HG03439 (cell line): Measurements from ENCODE around the gene FAM241B.

Experiments used
- ATAC-seq: cut with Tn5 transposase; IDR thresholded peaks from one replicate; pipeline ENCODE4 v1.9.1; 2021; ENCODE audit warnings: mild to moderate bottlenecking, moderate library complexity; ENCODE audit not compliant: unreplicated experiment

FAM241B gene

GRCh38 chr10:69633673-69634635, 3.9 kb downstream of the FAM241B start:
- no peak for ATAC-seq

GRCh38 chr10:69634759-69635425, 4.8 kb downstream of the FAM241B start:
- ATAC-seq = no peak

- ATAC-seq = no peak
These were observed 5.6 kb downstream of the FAM241B start for GRCh38 chr10:69635428-69636272.

- ATAC-seq = no peak
These were observed 6.2 kb downstream of the FAM241B start for GRCh38 chr10:69636273-69636575.

- no peak for ATAC-seq
These were observed 6.9 kb downstream of the FAM241B start for GRCh38 chr10:69636626-69637605.

GRCh38 chr10:69638642-69639041, 8.6 kb downstream of the FAM241B start:
- no peak for ATAC-seq

GRCh38 chr10:69639291-69640195, 9.5 kb downstream of the FAM241B start:
- ATAC-seq = no peak

GRCh38 chr10:69640196-69640980, 10.3 kb downstream of the FAM241B start:
- no peak for ATAC-seq

- no peak for ATAC-seq
These were observed 11.4 kb downstream of the FAM241B start for GRCh38 chr10:69641261-69641980.

- no peak for ATAC-seq
These were observed 12.7 kb downstream of the FAM241B start for GRCh38 chr10:69642747-69643146.

- ATAC-seq = no peak
These were observed 14.0 kb downstream of the FAM241B start for GRCh38 chr10:69643779-69644657.

- ATAC-seq = no peak
These were observed 14.7 kb downstream of the FAM241B start for GRCh38 chr10:69644658-69645295.

- no peak for ATAC-seq
These were observed 15.5 kb downstream of the FAM241B start for GRCh38 chr10:69645296-69646184.

GRCh38 chr10:69646185-69647060, 16.4 kb downstream of the FAM241B start:
- no peak for ATAC-seq
